ENCODE data around the gene TMED6.

- TF ChIP-seq CTCF (IDR thresholded peaks at IDR 0.05 in 2 of 3, conservative IDR thresholded peaks at IDR 0.05 in 1 of 3; ENCODE audit: borderline replicate concordance in 1 of 3, insufficient read depth in 1 of 3, low read depth in 2 of 3, low read length in 2 of 3) (no peak), EZH2 (IDR thresholded peaks at IDR 0.05) (no peak)
Observed at GRCh38 chr16:69384974-69385373, 33.4 kb upstream of the TMED6 start.
